HepG2 (cell line): ENCODE measurements around the gene JUND. TPM values are rescaled to one million over a fixed set of nuclear protein-coding genes. Genes with fewer than 3 reads are reported as not detected.

Experiments used
- ARHGAP35 ChIP-seq: sonication (generic); formaldehyde crosslinking; IDR thresholded peaks from 2 replicates; pipeline ENCODE4 v1.9.0; 2022; ENCODE audit warnings: mild to moderate bottlenecking, inconsistent platforms, moderate library complexity, missing genetic modification reagents, borderline replicate concordance
- ARID4A ChIP-seq: sonication (generic); formaldehyde crosslinking; IDR thresholded peaks from 2 replicates; pipeline ENCODE4 v1.5.0; 2020; ENCODE audit warnings: mild to moderate bottlenecking, missing genetic modification reagents, borderline replicate concordance
- DZIP1 ChIP-seq: sonication (generic); formaldehyde crosslinking; IDR thresholded peaks from 2 replicates; pipeline ENCODE4 v1.5.0; 2020; ENCODE audit warnings: mild to moderate bottlenecking, missing genetic modification reagents
- FLYWCH1 ChIP-seq: sonication (generic); formaldehyde crosslinking; IDR thresholded peaks from 2 replicates; pipeline ENCODE4 v1.8.1; 2023; ENCODE audit warnings: mild to moderate bottlenecking, missing genetic modification reagents
- HINFP ChIP-seq: sonication (generic); formaldehyde crosslinking; IDR thresholded peaks from 2 replicates; pipeline ENCODE4 v1.4.0; 2020; ENCODE audit warnings: low read depth, mild to moderate bottlenecking, missing genetic modification reagents
- KLF11 ChIP-seq: IDR thresholded peaks from 2 replicates; pipeline ENCODE4 v1.6.1; 2016; ENCODE audit warnings: missing compliant biosample characterization
- STAT5B ChIP-seq: sonication (generic); formaldehyde crosslinking; IDR thresholded peaks from 2 replicates; pipeline ENCODE4 v1.4.0; 2020; ENCODE audit warnings: missing genetic modification reagents
- ZNF20 ChIP-seq: sonication (generic); formaldehyde crosslinking; IDR thresholded peaks from 2 replicates; pipeline ENCODE4 v1.4.0; 2020; ENCODE audit warnings: mild to moderate bottlenecking, moderate library complexity, missing genetic modification reagents
- ZNF280D ChIP-seq: sonication (generic); formaldehyde crosslinking; IDR thresholded peaks from 2 replicates; pipeline ENCODE4 v1.5.1; 2020; ENCODE audit warnings: mild to moderate bottlenecking, missing genetic modification reagents
- polyA plus RNA-seq, 8 experiments: library from polyadenylated mRNA; depleted of rRNA in 3 of 8; stranded (reverse) in 7 of 8; unstranded in 1 of 8; fragments of >200 nt; fragmentation: Illumina TruSeq in 4 of 8; extraction: Trizol in 4 of 8; gene quantifications; 2 replicates each; pipeline versions ENCODE4 v1.2.1 to v1.2.3, GENCODE V29; 2011 to 2016; ENCODE audit warnings: low read depth in 4 of 8, missing spikeins in 1 of 8, mixed read lengths in 1 of 8; ENCODE audit not compliant: insufficient read depth in 1 of 8
- total RNA-seq, 5 experiments: library from RNA; depleted of rRNA; stranded (reverse); fragments of >200 nt; fragmentation: Illumina TruSeq; extraction: Trizol; gene quantifications; 2 replicates each; pipeline ENCODE4 v1.2.3, GENCODE V29; 2016; ENCODE audit warnings: low read depth in 1 of 5

JUND gene
- total and polyA plus RNA-seq, 2 of the 13 experiments (the other 11 are each of a cell fraction or from before 2014, with no cell fraction given): 41.2 to 59.8 TPM

GRCh38 chr19:18274781-18275356 lies 6.6 kb downstream of the JUND start (continued):
- TF ChIP-seq ZNF280D (0 out of 2 replicates have a peak, but pooled peaks have one; percentile 42), ZNF20 (CRISPR knock-in tag) (no peak), STAT5B (CRISPR knock-in tag) (no peak), DZIP1 (no peak), FLYWCH1 (CRISPR knock-in tag) (no peak), ARHGAP35 (CRISPR knock-in tag) (no peak), HINFP (CRISPR knock-in tag) (no peak), KLF11 (CRISPR knock-in tag) (no peak), ARID4A (CRISPR knock-in tag) (peak; percentile 36; the same call in 1 of the 2 replicates)
